ENCODE measurements around the gene GRID1.

Gene GRID1

GRCh38 chr10:86336341-86336740 lies 30.3 kb downstream of the GRID1 start:
- DNase-seq, result no peak

DNA sequence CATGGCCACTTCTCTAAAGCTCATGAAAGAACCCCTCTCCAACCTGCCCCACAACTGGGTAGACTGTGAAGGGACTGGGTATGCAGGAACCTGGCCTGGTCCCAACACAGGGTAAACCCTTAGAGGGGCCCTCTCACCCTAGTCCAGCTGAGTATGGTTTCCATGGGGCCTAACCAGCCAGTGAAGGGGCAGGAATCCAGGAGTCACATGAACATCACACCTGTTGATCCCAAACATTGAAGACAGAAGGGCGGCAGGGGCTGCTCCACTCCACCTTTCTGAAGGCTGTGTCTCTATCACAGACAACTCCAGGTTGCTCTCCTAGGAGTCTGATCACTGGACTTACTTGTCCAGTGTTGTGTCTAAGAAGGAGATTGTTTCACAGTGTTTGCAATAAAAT lies 30.8 kb downstream of the GRID1 start:
- DNase-seq, result no peak

GRCh38 chr10:86335257-86335656 lies 31.3 kb downstream of the GRID1 start:
- no peak for DNase-seq

GRCh38 chr10:86334488-86335085 lies 32.0 kb downstream of the GRID1 start:
- no peak for DNase-seq

DNA sequence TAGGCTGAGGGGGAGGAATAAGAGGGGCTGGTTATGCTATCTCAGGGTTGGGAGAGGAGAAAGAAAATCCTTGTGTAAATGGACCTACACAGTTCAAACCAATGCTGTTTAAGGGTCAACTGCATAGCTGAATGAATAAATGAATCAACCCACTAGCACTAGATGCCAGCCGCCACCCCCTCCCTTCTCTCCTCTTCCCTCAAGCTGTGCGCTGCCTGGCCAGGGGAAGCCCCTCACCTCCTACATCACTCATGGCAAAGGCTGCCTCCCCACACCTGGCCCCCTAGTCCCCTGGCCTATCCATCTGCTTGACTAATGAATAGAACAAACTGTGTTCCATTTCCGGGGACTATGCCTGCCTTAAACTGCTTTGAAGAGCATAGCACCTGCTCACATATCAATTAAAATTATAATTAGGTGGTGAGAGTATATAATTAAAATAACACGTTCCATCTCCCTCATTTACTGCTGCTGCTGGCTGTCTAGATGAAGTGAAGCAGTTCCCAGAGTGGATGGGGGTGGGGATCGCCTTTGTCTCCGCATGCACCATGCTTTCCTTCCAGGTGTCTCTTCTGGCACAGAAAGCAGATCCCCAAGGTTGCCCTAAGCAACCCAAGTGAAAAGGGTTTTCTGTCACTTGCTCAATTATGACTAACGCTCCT lies 32.6 kb downstream of the GRID1 start:
- DNase-seq, result no peak

- DNase-seq, result no peak
Observed at GRCh38 chr10:86331861-86332260, 34.7 kb downstream of the GRID1 start.

- no peak for DNase-seq
Observed at GRCh38 chr10:86330778-86331763, 35.5 kb downstream of the GRID1 start.

DNA sequence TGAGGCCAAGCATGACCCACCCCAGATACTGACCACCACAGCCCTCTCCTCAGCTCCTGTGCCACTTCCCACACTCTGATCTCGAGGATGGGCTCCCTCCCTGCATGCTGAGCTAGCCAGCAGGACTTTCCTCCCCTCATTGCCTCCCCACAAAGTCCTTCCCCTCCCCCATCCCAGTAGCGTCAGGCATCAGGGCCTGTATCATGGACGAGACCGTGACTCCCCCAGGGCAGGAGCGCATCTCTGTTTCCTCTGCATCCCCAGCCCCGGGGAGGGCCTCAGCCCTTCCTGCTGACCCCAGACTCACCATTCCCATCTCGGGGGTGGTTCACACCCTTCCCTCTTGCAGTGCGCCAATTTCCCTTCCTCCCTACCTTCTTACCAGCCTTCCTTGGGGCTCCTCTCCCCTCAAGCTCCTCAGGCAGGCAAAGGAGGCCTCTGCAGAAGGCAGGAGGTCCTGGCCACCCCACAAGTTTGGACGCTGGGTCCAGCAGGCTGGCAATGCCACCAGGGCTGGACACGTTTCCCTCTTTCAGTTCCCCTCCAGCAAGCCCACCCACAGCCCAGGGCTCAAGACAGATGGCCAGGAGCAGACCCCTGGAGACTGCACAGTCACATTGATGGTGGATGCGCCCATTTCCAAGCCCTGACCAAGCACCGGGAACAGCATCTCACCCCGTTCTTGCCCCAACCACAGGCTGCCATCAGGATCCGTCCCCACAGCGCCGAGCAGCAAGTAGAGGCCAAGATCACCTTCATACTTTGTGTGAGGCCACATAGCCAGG lies 36.5 kb downstream of the GRID1 start:
- DNase-seq, result no peak

DNA sequence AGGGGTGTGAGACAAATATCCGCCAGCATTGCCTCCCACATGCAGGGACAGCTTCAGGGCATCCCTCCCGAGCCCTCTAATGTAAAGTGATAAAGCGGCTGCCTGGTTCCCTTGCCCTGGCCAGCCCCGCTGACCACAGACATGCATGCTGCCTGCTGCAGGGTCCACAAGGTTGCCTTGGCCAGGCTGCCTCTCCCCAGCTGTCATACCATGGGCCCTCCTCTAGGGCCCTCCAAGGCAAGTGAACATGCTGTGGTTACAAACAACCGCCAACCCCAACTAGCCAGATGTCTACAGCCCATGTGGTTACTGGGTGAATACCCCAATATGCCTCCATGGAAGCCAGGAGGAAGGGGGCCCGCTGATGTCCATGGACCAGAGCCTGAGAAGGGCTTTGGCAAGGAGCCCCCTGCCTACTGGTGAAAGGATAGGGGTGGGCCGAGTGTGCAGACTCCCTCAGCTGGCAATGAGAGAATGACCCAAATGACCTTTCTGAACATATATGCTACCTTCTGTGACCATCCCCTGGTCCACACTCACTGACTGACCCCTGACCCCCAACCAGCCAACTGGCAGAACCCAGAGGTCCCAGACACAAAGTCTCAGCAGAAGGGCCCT lies 37.4 kb downstream of the GRID1 start:
- no peak for DNase-seq

- no peak for DNase-seq
Observed at GRCh38 chr10:86327954-86328725, 38.5 kb downstream of the GRID1 start.

GRCh38 chr10:86325158-86325557 lies 41.4 kb downstream of the GRID1 start:
- no peak for DNase-seq

GRCh38 chr10:86321568-86321967 lies 45.0 kb downstream of the GRID1 start:
- no peak for DNase-seq

DNA sequence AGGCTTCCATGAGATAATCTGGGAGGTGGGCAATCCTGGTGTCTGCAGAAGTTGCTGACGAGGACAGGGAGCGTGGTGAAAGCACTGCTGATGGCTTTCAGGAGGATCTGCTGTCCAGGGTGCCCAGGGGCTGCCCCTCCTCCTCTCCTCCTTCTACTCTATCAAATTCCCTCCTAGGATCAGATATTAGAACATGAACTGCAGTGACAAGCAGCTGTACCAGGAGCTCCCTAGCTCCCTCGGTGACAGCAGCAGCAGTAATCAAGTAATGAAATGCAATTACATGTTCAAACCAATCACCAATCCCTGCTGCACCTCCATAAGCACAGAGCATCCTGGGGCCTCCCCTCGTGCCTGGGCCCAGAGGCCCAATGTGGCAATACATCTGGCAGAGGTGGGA lies 46.9 kb downstream of the GRID1 start:
- DNase-seq, result no peak

DNA sequence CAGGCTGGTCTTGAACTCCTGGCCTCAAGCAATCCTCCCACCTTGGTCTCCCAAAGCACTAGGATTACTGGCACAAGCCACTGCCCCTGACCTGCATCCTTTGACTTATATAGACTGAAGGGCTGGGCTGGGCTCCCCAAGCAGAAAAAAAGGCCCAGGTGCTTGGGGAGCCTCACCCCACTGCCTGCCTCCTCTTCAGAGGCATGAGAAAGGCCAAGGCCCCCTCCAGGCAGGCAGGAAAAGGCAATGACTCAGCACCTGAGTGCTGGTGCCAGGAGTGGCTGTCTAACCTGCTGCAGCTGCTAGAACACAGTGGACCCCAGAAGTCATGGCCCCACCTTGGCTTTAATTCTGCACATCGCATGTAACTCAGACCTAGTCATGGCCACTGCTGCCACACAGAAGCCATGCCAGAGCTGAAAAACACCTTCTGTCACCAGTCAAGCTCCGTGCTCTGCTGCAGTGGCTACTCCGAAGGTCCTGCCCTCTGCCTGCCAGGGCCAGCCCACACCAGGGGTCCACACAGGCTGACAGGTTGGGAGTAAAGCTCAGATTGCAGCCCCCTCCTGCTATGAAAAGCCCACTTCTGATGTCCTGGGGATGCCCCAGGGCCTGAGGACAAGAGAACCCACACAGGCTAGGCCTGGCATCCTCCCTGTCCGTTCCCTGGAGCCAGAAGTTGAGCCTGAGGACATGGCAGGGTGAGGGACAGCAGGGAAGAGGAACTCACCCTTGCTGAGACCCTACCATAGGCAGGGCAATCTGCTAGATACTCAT lies 48.5 kb downstream of the GRID1 start:
- no peak for DNase-seq

- DNase-seq, result no peak
Observed at GRCh38 chr10:86316990-86317389, 49.6 kb downstream of the GRID1 start.

GRCh38 chr10:86316274-86316835 lies 50.2 kb downstream of the GRID1 start:
- DNase-seq, result no peak

GRCh38 chr10:86315549-86315942 lies 51.0 kb downstream of the GRID1 start:
- DNase-seq, result no peak

GRCh38 chr10:86314616-86315548 lies 51.7 kb downstream of the GRID1 start:
- DNase-seq, result no peak

GRCh38 chr10:86313621-86314041 lies 53.0 kb downstream of the GRID1 start:
- no peak for DNase-seq
